ENCODE results near the gene MYO1F. TPM values are rescaled to one million over a fixed set of nuclear protein-coding genes. Genes with fewer than 3 reads are reported as not detected.

MYO1F gene
- total RNA-seq, 2 donors from 2014 or later: 23.3 to 54.1 TPM

DNA sequence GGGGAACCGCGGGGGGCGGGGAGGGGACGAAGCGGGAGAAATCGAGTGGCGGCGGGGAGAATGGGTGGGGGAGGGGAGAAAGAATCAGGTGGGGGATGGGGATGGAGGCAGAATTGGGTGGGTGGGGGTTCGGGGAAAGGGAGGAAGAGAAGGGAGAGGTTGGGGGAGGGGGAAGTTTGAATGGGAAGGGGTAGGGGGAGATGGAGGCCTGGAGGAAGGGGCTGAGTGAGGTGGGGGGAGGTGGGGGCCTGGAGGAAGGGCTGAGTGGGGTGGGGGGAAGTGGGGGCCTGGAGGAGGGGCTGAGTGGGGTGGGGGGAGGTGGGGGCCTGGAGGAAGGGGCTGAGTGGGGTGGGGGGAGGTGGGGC, 33.7 kb upstream of the MYO1F start:
- Mint-ChIP-seq H3K4me3 (no peak overlapping the region), H3K36me3 (ENCODE audit: insufficient read depth in 2 of 2) (peaks cover 6 to 7% of the 10 kb centered on the region in 2 donors), H3K4me1 (ENCODE audit: low read depth) (peaks cover 48% of the 10 kb centered on the region), H3K27me3 (ENCODE audit: low read depth) (peaks cover 10% of the 10 kb centered on the region), H3K9me3 (no peaks in the 10 kb centered on the region), H3K27ac (no peak overlapping the region)
- no peak for DNase-seq
- no peak for ATAC-seq (replicated peaks in 1 of 2)

- ATAC-seq (replicated peaks in 1 of 2) (peak; percentile 65 to 67), DNase-seq (peak; percentile 52 to 58)
- Mint-ChIP-seq H3K9me3 (no peaks in the 10 kb centered on the region), H3K4me3 (peak within 1 kb of the TSS; percentile 87), H3K27me3 (ENCODE audit: low read depth) (peaks cover 3% of the 10 kb centered on the region), H3K36me3 (ENCODE audit: insufficient read depth in 2 of 2) (peaks cover 6 to 8% of the 10 kb centered on the region in 2 donors), H3K4me1 (ENCODE audit: low read depth) (peaks cover 42% of the 10 kb centered on the region), H3K27ac (peak within 1 kb of the TSS; percentile 7)
Observed at GRCh38 chr19:8610041-8610935, 33.0 kb upstream of the MYO1F start, which contains the start of gene ADAMTS10. TSS of gene ADAMTS10 (minus strand) at chr19:8610715. CDS start at chr19:8605710, 5,005 bp downstream.

DNA sequence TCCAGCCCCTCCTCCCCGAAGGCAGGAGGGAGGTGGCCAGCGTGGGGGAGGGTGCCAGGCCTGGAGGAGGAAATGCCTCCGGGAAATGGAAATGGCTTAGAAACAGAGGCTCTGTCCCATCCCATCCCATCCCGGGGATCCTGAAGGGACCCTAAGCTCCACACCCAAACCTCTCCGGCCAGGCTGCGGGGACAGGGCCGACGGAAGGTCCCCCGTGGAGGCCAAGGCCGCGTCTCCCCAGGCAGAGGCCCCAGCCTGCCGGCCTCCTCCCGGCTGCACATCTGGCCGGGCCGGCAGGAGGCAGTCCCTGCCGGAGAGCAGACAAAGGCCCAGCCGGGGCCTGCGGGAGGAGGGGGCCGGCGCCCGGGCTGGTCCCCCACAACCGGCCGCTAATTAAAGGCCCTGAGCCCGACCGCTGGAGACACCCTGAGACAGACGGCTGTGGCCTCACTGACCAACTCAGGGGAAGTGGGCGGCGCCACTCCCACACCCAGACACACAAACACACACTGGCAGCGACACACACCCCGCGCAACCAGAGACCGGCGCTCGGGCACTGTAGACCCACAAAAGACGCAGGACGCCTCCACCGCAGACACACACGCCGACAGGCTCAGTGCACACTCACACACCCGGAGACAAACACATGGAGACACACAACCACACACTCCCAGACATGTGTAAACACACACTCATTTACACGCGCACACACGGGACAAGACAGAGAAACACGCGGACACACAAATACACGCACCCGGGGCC, 32.2 kb upstream of the MYO1F start:
- Mint-ChIP-seq H3K4me3 (peak overlapping the region; percentile 87), H3K4me1 (ENCODE audit: low read depth) (peaks cover 38% of the 10 kb centered on the region), H3K9me3 (no peaks in the 10 kb centered on the region), H3K36me3 (ENCODE audit: insufficient read depth in 2 of 2) (peaks cover 8 to 9% of the 10 kb centered on the region in 2 donors), H3K27ac (peak overlapping the region; percentile 7), H3K27me3 (ENCODE audit: low read depth) (no peaks in the 10 kb centered on the region)
- ATAC-seq (replicated peaks in 1 of 2) (peak; percentile 45 to 63), DNase-seq (peak; percentile 34 to 42)

GRCh38 chr19:8608941-8609278, 31.7 kb upstream of the MYO1F start:
- DNase-seq (no peak), ATAC-seq (replicated peaks in 1 of 2) (no peak)
- H3K36me3 Mint-ChIP-seq (ENCODE audit: insufficient read depth in 2 of 2): peaks cover 8 to 9% of the 10 kb centered on the region in 2 donors
- no peaks in the 10 kb centered on the region for H3K9me3 Mint-ChIP-seq
- no peak overlapping the region for H3K27ac Mint-ChIP-seq
- no peaks in the 10 kb centered on the region for H3K27me3 Mint-ChIP-seq (ENCODE audit: low read depth)
- peaks cover 38% of the 10 kb centered on the region for H3K4me1 Mint-ChIP-seq (ENCODE audit: low read depth)
- peak overlapping the region; percentile 61 to 87 for H3K4me3 Mint-ChIP-seq

- Mint-ChIP-seq H3K27me3 (ENCODE audit: low read depth) (no peaks in the 10 kb centered on the region), H3K27ac (no peak overlapping the region), H3K36me3 (ENCODE audit: insufficient read depth in 2 of 2) (peaks cover 8 to 11% of the 10 kb centered on the region in 2 donors), H3K4me1 (ENCODE audit: low read depth) (peaks cover 32% of the 10 kb centered on the region), H3K9me3 (no peaks in the 10 kb centered on the region), H3K4me3 (no peak overlapping the region)
- no peak for ATAC-seq (replicated peaks in 1 of 2)
- no peak for DNase-seq
Observed at GRCh38 chr19:8607386-8607785, 30.1 kb upstream of the MYO1F start.

DNA sequence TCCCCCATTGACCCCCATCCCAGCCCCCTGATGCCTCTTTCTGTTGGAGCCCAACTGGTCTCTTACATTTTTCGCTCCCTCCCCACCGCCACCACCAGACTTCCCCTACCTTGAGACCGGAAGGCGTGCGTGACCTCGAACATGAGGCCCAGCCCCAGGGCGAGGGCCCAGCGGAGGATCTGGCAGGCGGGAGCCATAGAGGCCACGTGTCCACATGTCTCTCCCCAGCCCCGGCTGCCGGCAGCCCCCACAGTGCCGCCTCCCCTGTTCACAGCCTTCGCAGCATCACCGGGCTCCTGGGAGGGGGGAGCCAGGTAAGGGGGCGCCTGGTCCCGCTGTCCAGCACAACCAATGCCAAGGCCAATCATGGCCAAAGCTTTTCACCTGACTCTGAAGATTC, 28.3 kb upstream of the MYO1F start:
- peaks cover 24% of the 10 kb centered on the region for H3K4me1 Mint-ChIP-seq (ENCODE audit: low read depth)
- H3K4me3 Mint-ChIP-seq: no peak overlapping the region
- no peak for ATAC-seq (replicated peaks in 1 of 2)
- H3K27me3 Mint-ChIP-seq (ENCODE audit: low read depth): no peaks in the 10 kb centered on the region
- no peak for DNase-seq
- H3K27ac Mint-ChIP-seq: no peak overlapping the region
- no peaks in the 10 kb centered on the region for H3K9me3 Mint-ChIP-seq
- peaks cover 8 to 11% of the 10 kb centered on the region in 2 donors for H3K36me3 Mint-ChIP-seq (ENCODE audit: insufficient read depth in 2 of 2)

DNA sequence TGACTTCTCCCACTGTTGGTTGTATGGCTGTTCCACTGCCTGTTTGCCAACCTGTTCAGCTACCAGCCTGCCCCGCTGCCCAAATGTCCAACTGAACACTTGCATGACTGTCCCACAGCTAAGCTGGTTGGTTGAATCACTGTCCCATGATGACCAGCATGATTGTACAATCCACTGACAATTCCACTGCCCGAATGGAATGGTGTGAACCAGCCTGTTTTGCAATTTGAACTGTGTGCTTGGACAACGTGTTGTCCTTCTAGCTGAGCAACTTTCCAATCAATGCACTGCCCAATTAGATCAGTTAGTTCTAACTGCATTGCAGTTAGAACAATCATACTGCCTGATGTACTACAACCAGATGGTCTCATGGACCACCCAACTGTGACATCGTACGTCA, 24.6 kb upstream of the MYO1F start:
- ATAC-seq (replicated peaks in 1 of 2) (no peak), DNase-seq (no peak)
- peaks cover 1 to 7% of the 10 kb centered on the region in 2 donors for H3K36me3 Mint-ChIP-seq (ENCODE audit: insufficient read depth in 2 of 2)
- H3K27me3 Mint-ChIP-seq (ENCODE audit: low read depth): no peaks in the 10 kb centered on the region
- no peak overlapping the region for H3K27ac Mint-ChIP-seq
- no peaks in the 10 kb centered on the region for H3K9me3 Mint-ChIP-seq
- no peak overlapping the region for H3K4me3 Mint-ChIP-seq
- no peaks in the 10 kb centered on the region for H3K4me1 Mint-ChIP-seq (ENCODE audit: low read depth)

DNA sequence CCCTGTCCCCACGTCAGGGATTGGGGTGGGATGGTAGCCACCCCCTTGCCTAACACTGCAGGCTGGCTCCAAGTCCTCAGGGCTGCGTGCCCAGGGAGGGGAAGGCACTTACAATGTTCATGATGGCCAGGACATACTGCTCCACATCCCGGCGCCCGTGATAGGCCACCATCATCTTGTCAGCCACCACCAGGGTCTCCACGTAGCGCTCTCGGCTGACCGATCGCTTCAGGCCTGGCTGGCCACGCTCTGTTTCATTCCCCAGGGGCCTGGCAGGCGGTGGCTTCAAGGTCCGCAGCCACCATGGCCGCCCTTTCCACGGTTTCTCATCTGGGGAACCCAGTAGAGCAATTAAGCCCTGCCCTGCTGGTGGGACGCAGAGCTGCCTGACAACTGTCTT, 23.6 kb upstream of the MYO1F start:
- no peak for ATAC-seq (replicated peaks in 1 of 2)
- no peak overlapping the region for H3K4me3 Mint-ChIP-seq

GRCh38 chr19:8600064-8600463, 22.8 kb upstream of the MYO1F start:
- no peak overlapping the region for H3K4me3 Mint-ChIP-seq
- no peak overlapping the region for H3K27ac Mint-ChIP-seq
- ATAC-seq (replicated peaks in 1 of 2) (no peak), DNase-seq (no peak)
- no peaks in the 10 kb centered on the region for H3K9me3 Mint-ChIP-seq
- peaks cover 0 to 7% of the 10 kb centered on the region in 2 donors for H3K36me3 Mint-ChIP-seq (ENCODE audit: insufficient read depth in 2 of 2)
- H3K4me1 Mint-ChIP-seq (ENCODE audit: low read depth): no peaks in the 10 kb centered on the region
- no peaks in the 10 kb centered on the region for H3K27me3 Mint-ChIP-seq (ENCODE audit: low read depth)

More for the DNA sequence above, 23.6 kb upstream of the MYO1F start:
- Mint-ChIP-seq H3K4me1 (ENCODE audit: low read depth) (no peaks in the 10 kb centered on the region), H3K36me3 (ENCODE audit: insufficient read depth in 2 of 2) (peaks cover 0 to 4% of the 10 kb centered on the region in 2 donors), H3K27ac (no peak overlapping the region), H3K9me3 (no peaks in the 10 kb centered on the region), H3K27me3 (ENCODE audit: low read depth) (no peaks in the 10 kb centered on the region)
- no peak for DNase-seq

GRCh38 chr19:8596168-8596567, 18.9 kb upstream of the MYO1F start:
- peaks cover 5 to 6% of the 10 kb centered on the region in 2 donors for H3K9me3 Mint-ChIP-seq
- H3K27me3 Mint-ChIP-seq (ENCODE audit: low read depth): no peaks in the 10 kb centered on the region
- DNase-seq: no peak
- ATAC-seq (replicated peaks in 1 of 2): no peak
- H3K36me3 Mint-ChIP-seq (ENCODE audit: insufficient read depth in 2 of 2): peaks cover 7 to 9% of the 10 kb centered on the region in 2 donors
- no peak overlapping the region for H3K27ac Mint-ChIP-seq
- peaks cover 11% of the 10 kb centered on the region for H3K4me1 Mint-ChIP-seq (ENCODE audit: low read depth)
- no peak overlapping the region for H3K4me3 Mint-ChIP-seq

DNA sequence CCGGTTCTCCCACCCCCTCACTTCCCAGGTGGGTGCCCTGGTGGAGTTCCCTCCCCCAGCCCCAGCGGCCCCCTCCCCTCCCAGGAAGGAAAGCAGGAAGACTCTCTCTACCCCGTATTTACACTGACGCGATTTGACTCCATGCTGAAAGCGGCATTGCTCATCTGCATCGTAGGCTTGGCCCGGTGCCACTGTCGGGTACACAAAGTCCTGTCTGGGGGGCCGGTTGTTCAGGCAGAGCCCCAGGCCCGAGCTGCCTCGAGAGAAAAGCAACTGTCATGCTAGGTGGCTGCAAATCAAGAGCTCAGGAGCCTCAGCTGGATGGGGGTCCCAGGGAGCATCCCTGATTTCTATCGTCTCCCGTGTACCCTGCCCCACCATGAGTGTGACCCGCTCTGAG, 18.4 kb upstream of the MYO1F start:
- Mint-ChIP-seq H3K36me3 (ENCODE audit: insufficient read depth in 2 of 2) (peaks cover 7 to 9% of the 10 kb centered on the region in 2 donors), H3K4me1 (ENCODE audit: low read depth) (peaks cover 11% of the 10 kb centered on the region), H3K27me3 (ENCODE audit: low read depth) (no peaks in the 10 kb centered on the region), H3K27ac (no peak overlapping the region), H3K4me3 (no peak overlapping the region), H3K9me3 (peaks cover 5 to 6% of the 10 kb centered on the region in 2 donors)
- ATAC-seq (replicated peaks in 1 of 2) (no peak), DNase-seq (no peak)

- Mint-ChIP-seq H3K4me1 (ENCODE audit: low read depth) (peaks cover 11% of the 10 kb centered on the region), H3K9me3 (peaks cover 5 to 6% of the 10 kb centered on the region in 2 donors), H3K27me3 (ENCODE audit: low read depth) (no peaks in the 10 kb centered on the region), H3K27ac (no peak overlapping the region), H3K4me3 (peak overlapping the region; percentile 47 to 54), H3K36me3 (ENCODE audit: insufficient read depth in 2 of 2) (peaks cover 7 to 9% of the 10 kb centered on the region in 2 donors)
- ATAC-seq (replicated peaks in 1 of 2): no peak
- no peak for DNase-seq
Observed at GRCh38 chr19:8593931-8594330, 16.7 kb upstream of the MYO1F start.
